Gastroesophageal sphincter (tissue), 3 donors: ENCODE measurements around the gene MYT1.

ENCODE experiments used
- CTCF ChIP-seq, 4 experiments: fragments of 200-600 bp in 2 of 4; fragments of 450-650 bp in 2 of 4; sonication (generic) in 1 of 4; IDR thresholded peaks; one replicate each; pipeline ENCODE4 v1.5.1; 2017 to 2019; ENCODE audit warnings: antibody characterized with exemption in 4 of 4, mild to moderate bottlenecking in 2 of 4, moderate library complexity in 2 of 4
- EP300 ChIP-seq: sonication (generic); formaldehyde crosslinking; IDR thresholded peaks from one replicate; pipeline ENCODE4 v1.6.1; 2017; ENCODE audit warnings: antibody characterized with exemption, mild to moderate bottlenecking
- POLR2A ChIP-seq, 2 donors: fragments of 450-650 bp; IDR thresholded peaks; one replicate each; pipeline ENCODE4 v1.6.1; 2017; ENCODE audit warnings: antibody characterized with exemption in 2 of 2, mild to moderate bottlenecking in 2 of 2, moderate library complexity in 1 of 2
- POLR2AphosphoS5 ChIP-seq: sonication (generic); formaldehyde crosslinking; IDR thresholded peaks from one replicate; pipeline ENCODE4 v1.6.1; 2017; ENCODE audit warnings: antibody characterized with exemption

DNA sequence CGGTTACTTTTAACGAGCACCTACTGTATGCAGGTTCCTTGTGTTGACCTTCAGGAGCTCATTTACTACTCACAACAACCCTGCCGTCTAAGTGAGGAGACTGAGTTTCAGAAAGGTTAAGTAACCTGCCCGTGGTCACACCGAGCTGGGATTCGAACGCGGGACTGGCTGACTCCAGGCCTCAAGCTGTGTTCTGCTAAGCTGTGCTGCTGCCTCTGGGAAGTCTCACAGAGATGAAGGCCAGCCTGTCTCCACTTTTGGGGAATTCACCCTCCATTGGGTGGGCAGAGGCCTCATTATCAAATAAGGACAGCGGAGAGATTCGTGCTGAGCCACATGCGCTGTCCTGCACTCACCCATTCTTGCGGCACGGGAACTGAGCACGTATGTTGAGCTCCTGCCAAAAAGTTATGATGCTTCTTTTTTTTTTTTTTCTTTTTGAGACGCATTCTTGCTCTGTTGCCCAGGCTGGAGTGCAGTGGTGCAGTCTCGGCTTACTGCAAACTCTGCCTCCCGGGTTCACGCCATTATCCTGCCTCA lies 25.9 kb upstream of the MYT1 start:
- TF ChIP-seq CTCF (IDR thresholded peaks at IDR 0.05) (no peak), POLR2A (IDR thresholded peaks at IDR 0.05) (no peak), EP300 (no peak), POLR2AphosphoS5 (no peak)
